Inflammatory macrophage treated with lipopolysaccharide for 4 hours (primary cell): ENCODE measurements around the gene TM2D3.
A peak's percentile ranks its signal among the peaks of the same experiment; 100 is the strongest.
"Not testable (repeated sequence)": the region's sequence is repeated elsewhere in the genome, so short reads cannot be mapped to it uniquely, and the experiment has no call there.

ENCODE experiments used
- DNase-seq: peaks from one replicate; pipeline ENCODE4 v3.0.0-alpha.2; 2020

TM2D3 gene

DNA sequence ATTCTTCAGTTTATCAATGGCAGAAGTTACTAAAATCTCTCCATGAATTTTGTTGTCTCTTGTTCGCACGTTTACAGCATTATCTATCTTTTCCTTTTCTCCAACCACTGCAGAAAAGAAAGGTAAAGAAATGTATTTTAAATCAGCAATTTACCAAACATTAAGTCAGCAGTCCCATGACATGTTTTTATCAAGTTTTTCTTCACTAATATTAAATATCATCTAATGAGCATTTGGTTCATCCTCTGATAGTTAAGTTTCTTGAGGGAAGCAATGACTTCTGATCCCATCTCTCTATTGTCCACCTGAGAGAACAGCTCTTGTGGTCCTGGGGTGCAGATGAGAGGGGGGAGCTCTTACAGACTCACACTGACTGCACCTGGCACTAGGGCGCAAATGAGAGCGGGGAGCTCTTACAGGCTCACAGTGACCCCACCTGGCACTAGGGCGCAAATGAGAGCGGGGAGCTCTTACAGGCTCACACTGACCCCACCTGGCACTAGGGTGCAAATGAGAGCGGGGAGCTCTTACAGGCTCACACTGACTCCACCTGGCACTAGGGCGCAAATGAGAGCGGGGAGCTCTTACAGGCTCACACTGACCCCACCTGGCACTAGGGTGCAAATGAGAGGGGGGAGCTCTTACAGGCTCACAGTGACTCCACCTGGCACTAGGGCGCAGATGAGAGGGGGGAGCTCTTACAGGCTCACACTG lies 2.6 kb upstream of the TM2D3 start:
- not testable (repeated sequence) for DNase-seq

DNA sequence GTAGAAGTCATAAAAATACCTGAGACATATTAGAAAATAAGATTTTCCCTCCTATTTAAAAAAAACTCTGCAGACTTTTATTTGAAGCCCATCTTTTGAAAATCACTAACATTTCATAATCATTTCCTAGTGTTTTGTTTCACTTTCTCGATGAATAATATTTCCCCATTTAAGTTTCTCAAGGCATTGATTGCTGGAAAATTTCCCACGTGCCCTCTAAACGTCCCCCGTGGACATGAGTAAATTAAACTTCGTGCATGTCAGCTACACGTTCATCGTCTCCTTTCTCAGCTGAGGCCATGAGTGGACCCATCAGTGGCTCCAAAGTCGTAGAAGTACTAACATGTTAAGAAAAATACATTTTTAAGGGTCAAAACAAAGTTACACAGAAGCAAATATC lies 2.0 kb upstream of the TM2D3 start:
- peak; percentile 94 for DNase-seq

DNA sequence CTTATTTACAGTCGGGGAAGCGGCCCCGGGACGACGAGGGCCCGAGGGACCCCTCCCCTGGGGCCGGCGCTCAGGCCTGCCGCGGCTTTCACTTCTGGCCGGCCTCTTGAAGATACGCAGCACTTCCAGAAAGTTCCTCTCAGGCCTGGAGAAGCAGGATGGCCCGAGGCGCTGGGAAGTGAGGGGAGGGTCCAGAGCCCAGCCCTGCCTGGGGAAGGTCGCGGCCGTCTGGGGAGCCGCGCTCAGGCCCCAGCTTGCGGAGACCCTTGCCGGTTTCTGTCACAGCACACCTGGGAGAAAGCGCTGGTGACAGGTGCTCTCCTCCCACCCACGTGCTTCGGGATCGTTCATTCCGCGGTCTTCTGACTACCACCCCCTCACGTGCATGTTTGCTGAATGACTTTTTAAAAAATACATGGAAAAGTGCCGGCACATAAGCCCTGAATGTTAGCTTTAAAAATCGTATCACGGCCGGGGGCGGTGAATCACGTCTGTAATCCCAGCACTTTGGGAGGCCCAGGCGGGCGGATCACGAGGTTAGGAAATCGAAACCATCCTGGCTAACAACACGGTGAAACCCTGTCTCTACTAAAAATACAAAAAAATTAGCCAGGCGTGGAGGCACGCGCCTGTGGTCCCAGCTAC lies 727 bp upstream of the TM2D3 start:
- DNase-seq, result peak; percentile 25

DNA sequence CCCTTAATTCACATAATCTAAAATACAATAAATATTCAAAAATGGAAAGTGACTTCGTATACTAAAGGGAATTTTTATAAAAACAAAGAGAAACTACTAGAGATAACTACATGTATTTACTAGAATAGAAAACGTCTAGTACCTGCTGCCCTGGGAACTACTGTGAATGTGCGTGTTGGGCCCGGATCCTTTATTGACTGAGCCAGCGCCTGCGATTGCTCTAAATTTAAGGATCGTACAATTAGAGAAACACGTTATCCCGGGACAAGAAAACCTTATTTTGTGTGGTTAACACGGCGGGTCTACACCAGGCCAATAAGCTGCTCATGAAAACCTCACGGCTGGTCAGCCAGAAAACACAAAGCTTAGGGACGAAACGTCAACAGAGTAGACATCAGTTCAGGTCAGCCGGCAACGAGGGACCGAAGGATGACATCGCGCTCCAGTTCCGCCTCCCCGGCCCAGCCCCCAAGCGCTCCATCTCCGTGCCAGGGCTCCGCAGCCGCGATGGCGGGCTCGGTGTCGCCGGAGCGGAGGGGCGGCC lies 555 bp downstream of the TM2D3 start:
- DNase-seq, result peak; percentile 14

DNA sequence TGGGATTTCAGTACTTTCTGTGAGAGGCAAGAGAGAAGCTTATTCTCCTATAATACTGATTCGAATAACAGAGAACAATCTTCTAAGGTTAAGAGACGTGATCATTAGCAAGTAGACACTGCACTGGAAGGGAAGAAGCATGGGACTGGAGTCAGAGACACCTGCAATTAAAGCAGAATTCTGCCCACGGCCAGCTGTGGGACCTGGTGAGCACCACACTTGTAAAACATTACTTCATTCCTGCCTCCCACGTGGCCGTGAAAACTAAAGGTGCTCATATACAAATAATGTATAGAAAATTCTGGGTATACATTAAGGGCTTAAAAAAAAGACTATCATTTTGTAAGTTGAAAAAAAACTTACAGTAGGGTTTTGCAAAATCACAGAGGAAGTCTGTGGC lies 2.0 kb downstream of the TM2D3 start:
- peak; percentile 16 for DNase-seq

DNA sequence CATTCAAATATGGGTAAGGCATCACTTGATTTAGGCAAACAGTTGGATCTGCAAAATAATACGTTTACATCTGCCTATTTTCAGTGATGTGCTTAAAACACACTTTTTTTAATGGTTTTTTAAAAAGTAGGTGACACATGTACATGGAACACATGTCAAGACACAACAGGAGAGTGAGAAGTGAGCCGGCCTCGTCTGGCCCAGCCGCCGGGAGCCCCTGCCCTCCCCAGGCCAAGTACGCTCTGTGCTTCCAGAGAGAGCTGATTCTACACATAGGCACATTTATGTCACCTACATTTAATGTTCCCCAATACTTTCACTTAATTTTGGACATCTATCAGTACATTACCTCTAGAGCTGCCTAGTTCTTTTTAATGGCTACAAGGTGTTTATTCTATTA lies 3.8 kb downstream of the TM2D3 start:
- no peak for DNase-seq

DNA sequence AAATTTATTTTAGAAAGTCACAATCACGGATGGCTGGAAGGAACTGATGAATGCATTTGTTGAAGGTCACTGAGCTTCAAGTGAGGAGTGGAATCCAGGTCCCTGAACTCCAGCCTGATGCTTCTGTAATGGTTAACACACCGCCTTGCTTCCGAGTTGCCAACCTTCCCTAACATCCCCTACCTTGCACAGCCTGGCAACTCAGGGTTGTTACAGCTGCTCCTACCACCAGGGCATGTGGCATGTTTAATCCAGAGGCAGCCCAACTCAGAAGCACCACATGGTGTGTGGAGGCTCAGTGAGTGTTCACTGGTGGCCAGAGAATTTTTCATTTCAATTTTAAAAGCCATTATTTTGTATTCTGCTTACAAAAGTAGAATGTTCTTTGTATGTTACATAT lies 4.9 kb downstream of the TM2D3 start:
- no peak for DNase-seq

DNA sequence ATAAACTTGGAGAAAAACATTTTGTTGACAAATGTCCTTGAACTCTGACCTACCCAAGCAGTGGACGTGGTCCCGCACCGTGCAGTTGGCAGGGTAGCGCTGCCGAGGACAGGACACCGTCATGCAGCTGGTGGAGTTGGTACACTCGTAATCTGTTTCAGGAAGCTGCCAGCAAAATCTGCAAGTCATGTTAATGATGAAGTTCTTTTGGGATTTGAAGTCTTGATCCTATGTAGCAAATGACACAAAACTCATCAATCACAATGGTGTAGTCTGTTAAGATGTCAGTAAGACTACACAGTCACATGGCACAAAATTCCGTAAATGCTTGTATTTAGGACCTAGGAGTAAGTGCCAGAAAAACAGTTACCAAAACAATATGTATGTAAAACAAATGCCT lies 5.5 kb downstream of the TM2D3 start:
- DNase-seq, result peak; percentile 27

DNA sequence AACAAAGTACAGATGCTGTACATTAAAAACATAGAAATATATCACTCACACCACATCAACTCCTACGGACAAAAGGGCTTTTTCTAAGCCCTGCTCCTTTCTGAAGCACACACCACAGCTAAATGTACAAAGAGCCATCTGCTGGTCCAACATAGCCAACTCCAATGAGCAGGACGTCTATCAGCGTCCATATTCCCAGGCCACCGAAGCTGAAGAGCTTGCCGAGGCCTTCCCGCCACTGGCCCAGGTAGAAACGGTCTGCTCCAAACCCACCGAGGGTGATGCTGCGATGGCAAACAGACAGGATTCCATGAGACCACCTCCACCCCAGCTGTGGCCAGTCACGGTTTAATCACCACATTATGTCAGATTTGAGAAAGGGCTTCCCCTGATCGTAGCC lies 9.8 kb downstream of the TM2D3 start:
- DNase-seq, result peak; percentile 10

DNA sequence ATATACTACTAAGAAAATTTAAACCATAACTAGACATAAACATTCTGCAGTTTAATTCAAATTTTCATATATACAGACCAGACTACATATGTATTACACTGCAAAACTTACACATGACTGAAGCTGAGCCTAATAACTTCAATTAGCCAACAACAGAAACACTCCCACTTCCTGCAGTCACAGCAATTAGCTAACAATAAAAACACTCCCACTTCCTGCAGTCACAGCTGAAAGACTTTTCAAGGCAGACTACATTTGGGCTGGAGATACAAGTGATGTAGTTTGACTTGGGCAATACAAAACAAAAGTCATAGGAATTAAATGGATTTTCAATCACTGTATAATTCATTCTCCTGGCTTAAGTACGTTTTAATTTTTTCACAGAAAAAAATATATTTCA lies 10.3 kb downstream of the TM2D3 start:
- DNase-seq, result peak; percentile 95

DNA sequence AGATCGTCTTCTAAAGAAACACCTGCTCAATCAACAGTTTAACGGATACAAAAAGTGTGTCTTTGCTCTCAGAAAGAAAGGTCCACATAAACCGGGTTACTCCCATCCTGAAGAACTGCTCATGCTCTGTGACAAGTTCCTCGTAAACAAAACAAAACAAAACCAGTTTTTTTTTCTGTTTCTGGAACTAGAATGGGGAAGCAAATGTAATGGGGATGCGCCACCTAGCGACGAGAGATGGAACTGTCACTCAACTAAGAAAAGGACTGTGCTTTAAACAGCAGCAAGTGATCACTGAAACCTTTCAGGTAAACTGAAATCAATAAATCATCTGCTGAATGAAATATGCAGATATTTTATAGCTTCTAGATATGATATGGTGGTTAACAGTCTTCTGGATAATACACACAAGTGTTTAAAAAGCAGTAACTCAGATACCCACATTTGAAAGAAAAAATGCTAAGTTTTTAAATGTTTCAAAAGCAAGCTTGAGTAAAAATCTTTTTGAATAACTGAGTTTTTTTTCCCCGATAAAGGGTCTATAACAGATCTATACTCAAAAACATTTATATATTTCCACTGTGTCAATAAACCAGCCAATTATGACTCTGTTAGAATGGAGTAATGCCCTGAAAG lies 10.9 kb downstream of the TM2D3 start:
- peak; percentile 90 for DNase-seq

DNA sequence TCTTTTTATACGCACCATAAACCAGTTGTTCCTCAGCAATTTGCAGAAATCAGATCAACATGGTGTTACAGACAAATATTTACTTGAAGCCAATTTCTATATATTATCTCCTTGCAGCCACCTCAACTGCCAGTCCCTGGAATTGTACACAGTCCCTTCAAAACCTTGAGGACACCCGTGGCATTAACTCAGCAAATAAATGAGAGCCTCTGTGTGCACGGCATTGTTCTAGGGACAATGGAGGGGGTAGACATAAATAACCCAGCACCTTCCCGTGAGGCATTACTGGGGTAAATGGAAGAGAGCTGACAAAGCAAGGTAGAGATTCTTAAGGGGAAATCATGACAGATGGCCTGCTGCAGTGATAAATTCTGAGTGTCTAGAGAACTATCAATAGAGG lies 12.5 kb downstream of the TM2D3 start:
- DNase-seq, result no peak

DNA sequence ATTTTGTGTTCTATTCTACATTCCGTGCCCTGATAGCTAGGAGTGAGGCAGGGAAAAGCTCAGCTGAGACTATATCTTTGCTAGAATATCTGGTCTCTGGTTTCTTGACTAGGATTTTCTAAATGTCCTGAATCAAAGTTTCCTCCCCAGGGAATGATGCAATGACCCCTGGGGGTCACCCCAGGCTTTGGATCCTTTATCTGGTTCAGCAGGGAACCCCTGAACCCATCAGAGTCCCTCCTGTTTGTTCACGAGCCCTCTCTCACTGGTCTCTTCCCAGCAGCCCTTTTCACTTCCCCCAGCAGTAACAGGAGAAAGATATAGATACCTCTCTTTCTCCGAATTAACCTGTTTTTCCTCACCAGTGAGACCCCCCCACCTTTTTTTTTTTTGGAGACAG lies 14.3 kb downstream of the TM2D3 start:
- DNase-seq, result no peak

DNA sequence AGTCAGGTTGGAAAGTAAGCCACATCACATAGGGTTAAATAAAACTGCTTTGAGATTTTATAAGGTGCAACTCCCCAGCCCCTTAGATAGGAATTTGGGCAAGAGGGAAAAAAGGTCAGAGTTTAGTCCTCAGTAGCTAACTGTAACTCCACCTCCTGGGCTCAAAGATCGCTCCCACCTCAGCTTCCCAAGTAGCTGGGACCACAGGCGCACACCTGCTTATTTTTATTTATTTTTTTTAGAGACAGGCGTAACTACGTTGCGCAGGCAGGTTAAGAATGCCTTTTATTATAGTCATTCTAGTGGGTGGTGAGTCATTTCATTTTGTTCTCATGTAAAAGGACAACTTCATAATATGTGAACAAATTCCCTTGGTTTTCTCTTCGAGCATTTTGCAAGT lies 14.7 kb downstream of the TM2D3 start:
- no peak for DNase-seq

DNA sequence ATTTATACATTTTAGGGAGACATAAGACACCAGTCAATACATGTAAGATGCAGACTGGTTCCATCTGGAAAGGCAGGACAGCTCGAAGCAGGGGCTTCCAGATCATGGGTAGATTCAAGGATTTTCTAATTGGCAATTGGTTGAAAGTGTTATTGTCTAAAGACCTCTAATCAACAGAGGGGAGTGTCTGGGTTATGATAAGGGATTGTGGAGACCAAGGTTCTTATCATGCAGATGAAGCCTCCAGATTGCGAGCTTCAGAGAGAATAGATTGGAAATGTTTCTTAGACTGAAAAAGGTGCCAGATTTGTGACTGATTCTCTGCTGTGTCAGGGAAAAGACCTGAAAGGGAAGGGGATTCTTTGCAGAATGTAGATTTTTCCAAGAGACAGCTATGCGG lies 15.1 kb downstream of the TM2D3 start:
- DNase-seq, result no peak

DNA sequence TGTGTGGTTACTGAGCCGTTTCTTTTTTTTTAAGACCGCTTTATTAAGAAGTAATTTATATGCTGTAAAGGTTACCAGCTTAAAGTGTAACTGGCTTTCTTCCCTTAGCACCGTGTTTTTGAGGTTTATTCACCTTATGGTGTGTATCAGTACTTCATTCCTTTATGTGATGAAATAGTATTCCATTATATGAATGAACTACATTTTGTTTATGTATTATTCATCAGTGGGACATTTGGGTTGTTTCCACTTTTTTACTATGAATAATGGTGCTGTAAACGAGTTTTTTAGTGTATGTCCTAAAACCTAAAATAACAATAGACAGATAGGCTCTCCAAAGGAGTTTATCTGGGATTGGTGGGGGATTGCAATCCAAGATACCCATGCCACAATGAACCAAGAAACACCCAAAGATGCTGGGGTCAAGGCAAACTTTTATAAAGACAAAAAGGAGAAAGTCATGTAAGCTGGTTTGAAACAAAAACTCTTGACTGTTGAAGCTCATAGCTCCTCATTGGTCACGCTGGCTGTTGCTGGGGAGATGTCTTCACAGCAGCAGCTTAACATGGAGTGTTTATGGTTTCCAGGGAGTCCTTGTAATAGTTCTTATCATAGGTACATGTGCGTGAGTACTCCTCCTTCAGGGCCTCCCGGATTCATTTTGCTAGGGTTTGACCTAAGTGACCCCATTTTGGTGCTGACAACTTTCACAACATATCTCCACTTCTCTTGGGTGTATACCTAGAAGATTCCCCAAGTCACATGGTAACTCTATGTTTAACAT lies 16.0 kb downstream of the TM2D3 start:
- no peak for DNase-seq

DNA sequence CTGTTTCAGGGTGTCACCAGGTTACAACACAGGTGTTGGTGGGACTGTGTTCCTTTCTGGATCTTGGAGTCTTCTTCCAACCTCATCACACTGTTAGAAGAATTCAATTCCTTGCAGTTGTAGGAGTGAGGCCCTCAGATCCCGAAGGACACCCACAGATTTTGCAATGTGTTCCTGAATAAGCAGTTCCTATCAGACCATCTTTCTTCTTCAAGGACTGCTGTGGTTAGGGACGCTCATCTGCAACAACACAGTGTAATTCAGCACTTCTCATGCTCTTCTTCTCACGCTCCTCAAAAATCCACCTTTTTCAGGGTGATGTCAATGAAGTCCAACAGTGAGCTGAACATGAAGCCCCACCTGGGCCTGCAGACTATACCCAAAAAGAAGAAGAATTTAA lies 18.8 kb downstream of the TM2D3 start:
- DNase-seq, result no peak

DNA sequence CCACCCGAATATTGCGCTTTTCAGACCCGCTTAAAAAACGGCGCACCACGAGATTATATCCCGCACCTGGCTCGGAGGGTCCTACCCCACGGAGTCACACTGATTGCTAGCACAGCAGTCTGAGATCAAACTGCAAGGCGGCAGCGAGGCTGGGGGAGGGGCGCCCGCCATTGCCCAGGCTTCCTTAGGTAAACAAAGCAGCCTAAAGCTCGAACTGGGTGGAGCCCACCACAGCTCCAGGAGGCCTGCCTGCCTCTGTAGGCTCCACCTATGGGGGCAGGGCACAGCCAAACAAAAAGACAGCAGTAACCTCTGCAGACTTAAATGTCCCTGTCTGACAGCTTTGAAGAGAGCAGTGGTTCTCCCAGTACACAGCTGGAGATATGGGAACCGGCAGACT lies 25.5 kb downstream of the TM2D3 start:
- not testable (repeated sequence) for DNase-seq

DNA sequence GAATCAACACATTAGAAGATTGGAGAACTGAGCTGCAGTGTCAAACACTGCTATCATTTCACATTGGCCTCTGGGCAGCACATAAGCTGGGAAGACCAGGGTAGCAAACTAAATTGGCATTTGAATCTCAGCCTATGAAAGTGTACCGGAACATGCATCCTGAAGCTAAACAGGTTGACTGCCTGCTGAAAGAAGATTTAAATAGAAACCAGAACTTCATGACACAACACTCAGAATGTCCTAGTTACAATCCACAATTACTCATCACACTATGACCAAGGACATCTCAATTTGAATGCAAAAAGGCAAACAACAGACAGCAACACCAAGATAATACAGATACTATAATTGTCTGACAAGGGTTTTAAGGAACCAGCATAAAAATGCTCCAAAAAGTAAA lies 26.2 kb downstream of the TM2D3 start:
- peak; percentile 46 for DNase-seq

DNA sequence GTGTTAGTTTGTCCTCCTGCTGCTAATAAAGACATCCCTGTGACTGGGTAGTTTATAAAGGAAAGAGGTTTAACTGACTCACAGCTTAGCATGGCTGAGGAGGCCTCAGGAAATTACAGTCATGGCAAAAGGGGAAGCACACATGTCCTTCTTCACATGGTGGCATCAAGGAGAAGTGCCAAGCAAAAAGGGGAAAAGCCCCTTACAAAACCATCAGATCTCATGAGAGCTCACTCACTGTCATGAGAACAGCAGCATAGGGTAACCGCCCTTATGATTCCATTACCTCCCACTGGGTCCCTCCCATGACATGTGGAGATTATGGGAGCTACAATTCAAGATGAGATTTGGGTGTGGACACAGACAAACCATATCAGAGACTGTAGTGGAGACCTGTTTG lies 27.0 kb downstream of the TM2D3 start:
- DNase-seq, result peak; percentile 89

DNA sequence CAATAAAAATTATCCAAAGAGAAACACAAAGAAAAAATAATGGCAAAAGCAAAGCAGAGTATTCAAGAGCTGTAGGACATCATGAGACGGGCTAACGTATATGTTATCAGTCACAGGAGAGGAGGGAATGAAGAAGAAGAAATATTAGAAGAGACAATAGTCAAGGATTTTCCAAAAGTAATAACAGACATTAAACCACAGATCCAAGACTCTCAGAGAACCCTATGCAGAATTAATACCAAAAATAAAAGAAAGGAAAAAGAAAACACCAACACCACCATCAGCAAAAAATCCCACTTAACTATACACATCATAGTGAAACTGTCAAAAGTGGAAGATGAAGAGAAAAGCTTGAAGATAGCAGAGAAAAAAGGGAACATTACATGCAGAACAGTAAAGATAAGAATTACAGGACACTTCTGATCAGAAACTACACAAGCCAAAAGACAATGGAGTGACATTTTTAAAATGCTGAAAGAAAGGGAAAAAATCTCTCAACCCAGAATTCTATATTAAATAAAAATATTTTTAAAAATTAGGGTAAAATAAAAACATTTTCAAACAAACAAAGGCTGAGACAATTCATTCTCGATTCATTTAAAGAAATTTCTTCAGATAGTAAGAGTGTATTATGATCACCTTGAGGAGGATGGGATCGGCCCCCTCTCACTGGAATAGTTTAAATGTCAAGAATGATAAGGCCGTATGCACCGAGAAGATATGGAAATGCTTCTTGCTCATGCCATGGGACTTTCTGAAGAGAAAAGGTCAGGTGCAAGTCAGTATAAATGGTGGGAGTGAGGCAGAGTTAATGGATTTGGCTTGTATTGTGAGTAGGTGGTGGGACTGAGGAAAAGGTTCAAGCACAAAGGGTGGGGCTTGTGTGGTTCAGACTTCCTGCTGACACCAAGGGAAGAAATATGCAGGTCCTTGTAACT lies 28.5 kb downstream of the TM2D3 start:
- DNase-seq, result peak; percentile 12

DNA sequence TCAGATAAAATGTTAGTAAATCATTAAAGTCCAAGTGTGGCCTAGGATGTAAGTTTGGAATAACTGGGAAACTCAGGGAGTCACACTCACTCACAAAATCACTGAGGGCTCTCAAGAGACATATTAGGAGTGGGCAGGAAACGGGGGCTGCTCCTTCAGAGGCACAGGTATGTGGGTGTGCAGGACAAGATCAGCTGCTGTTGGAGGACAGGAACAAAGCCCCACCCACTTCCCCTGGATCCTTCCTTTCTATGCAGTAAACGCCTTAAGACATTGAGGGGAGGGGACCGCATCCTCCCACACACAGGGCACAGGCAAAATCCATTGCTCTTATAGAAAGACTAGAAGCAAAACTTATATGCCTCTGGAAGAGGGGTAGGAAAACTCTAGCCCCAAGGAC lies 30.2 kb downstream of the TM2D3 start:
- no peak for DNase-seq
